G401 (cell line): ENCODE results near the gene IL18RAP. TPM values are rescaled to one million over a fixed set of nuclear protein-coding genes. Genes with fewer than 3 reads are reported as not detected.
A peak's percentile ranks its signal among the peaks of the same experiment; 100 is the strongest.

Source experiments
- DNase-seq: peaks from one replicate; pipeline ENCODE4 v3.0.0-alpha.2; 2015; ENCODE audit warnings: low spot score
- in situ Hi-C: cut with HindIII; loops from 2 replicates; pipeline ENCODE4 v1.10.0; 2016; ENCODE audit warnings: low sequenced_read_pairs, mixed read lengths
- total RNA-seq: library from RNA; depleted of rRNA; stranded (reverse); fragments of >200 nt; shearing (Covaris generic); gene quantifications from 2 replicates; pipeline ENCODE4 v1.2.3, GENCODE V29; 2014

The IL18RAP gene
- total RNA-seq, 1 experiment from 2014 or later = not detected

GRCh38 chr2:102444233-102444632 is 21.3 kb downstream of the IL18RAP start:
- in situ Hi-C loops = no loop called here
- no peak for DNase-seq

- no peak for DNase-seq
- in situ Hi-C loops = no loop called here
These were observed 24.0 kb downstream of the IL18RAP start for GRCh38 chr2:102446936-102447335.

GRCh38 chr2:102449370-102449974 is 26.5 kb downstream of the IL18RAP start:
- in situ Hi-C loops = no loop called here
- peak; percentile 18 for DNase-seq

- in situ Hi-C loops = no loop called here
These were observed 29.0 kb downstream of the IL18RAP start for GRCh38 chr2:102451968-102452367.

GRCh38 chr2:102453501-102453900 is 30.5 kb downstream of the IL18RAP start:
- in situ Hi-C loops = no loop called here
- DNase-seq = no peak

More at GRCh38 chr2:102451968-102452367, 29.0 kb downstream of the IL18RAP start:
- no peak for DNase-seq

- in situ Hi-C loops = no loop called here
- no peak for DNase-seq
These were observed 32.2 kb downstream of the IL18RAP start for GRCh38 chr2:102455061-102455670.

GRCh38 chr2:102460467-102460866 is 37.5 kb downstream of the IL18RAP start:
- in situ Hi-C loops = no loop called here
- DNase-seq = no peak

GRCh38 chr2:102461188-102461587 is 38.2 kb downstream of the IL18RAP start:
- no peak for DNase-seq
- in situ Hi-C loops = no loop called here

- no peak for DNase-seq
- in situ Hi-C loops = no loop called here
These were observed 40.2 kb downstream of the IL18RAP start for GRCh38 chr2:102463160-102463559.

- DNase-seq = no peak
- in situ Hi-C loops = no loop called here
These were observed 47.2 kb downstream of the IL18RAP start for GRCh38 chr2:102470168-102470567.

- peak; percentile 39 for DNase-seq
- in situ Hi-C loops = no loop called here
These were observed 50.1 kb downstream of the IL18RAP start, which contains the start of gene SLC9A4 for GRCh38 chr2:102473020-102473419. SLC9A4 (plus strand) TSS chr2:102473226; CDS start chr2:102473760, 534 bp downstream.

GRCh38 chr2:102473631-102474030 is 50.7 kb downstream of the IL18RAP start:
- in situ Hi-C loops = no loop called here
- no peak for DNase-seq

- DNase-seq = no peak
- in situ Hi-C loops = no loop called here
These were observed 51.8 kb downstream of the IL18RAP start for GRCh38 chr2:102474785-102475184.

- no peak for DNase-seq
- in situ Hi-C loops = no loop called here
These were observed 55.9 kb downstream of the IL18RAP start for GRCh38 chr2:102478686-102479470.

- in situ Hi-C loops = no loop called here
- no peak for DNase-seq
These were observed 57.6 kb downstream of the IL18RAP start for GRCh38 chr2:102480285-102481195.

- DNase-seq = no peak
- in situ Hi-C loops = no loop called here
These were observed 59.0 kb downstream of the IL18RAP start for GRCh38 chr2:102481931-102482330.

- no peak for DNase-seq
- in situ Hi-C loops = no loop called here
These were observed 60.1 kb downstream of the IL18RAP start for GRCh38 chr2:102483086-102483485.

GRCh38 chr2:102484310-102485061 is 61.5 kb downstream of the IL18RAP start:
- DNase-seq = no peak
- in situ Hi-C loops = no loop called here
